Esophagus squamous epithelium (tissue), 4 donors: ENCODE data around the gene MEPCE.

ENCODE experiments used
- CTCF ChIP-seq, 6 experiments: fragments of 450-650 bp in 4 of 6; fragments of 200-600 bp in 2 of 6; sonication (generic) in 2 of 6; IDR thresholded peaks; one replicate each; pipeline ENCODE4 v1.5.1; 2016 to 2019; ENCODE audit warnings: antibody characterized with exemption in 6 of 6, mild to moderate bottlenecking in 4 of 6, moderate library complexity in 4 of 6
- POLR2A ChIP-seq, 4 donors: fragments of 450-650 bp; IDR thresholded peaks; one replicate each; pipeline ENCODE4 v1.6.1; 2017; ENCODE audit warnings: antibody characterized with exemption in 4 of 4, mild to moderate bottlenecking in 4 of 4, moderate library complexity in 3 of 4

GRCh38 chr7:100472121-100472851 lies 42.7 kb downstream of the MEPCE start:
- no peak for TF ChIP-seq CTCF (IDR thresholded peaks at IDR 0.05)
- no peak for TF ChIP-seq POLR2A (IDR thresholded peaks at IDR 0.05)
